Measurements from ENCODE around the gene LRFN2. TPM values are rescaled to one million over a fixed set of nuclear protein-coding genes. Genes with fewer than 3 reads are reported as not detected.

LRFN2 gene
- total RNA-seq, 1 donor from 2014 or later, result not detected

- DNase-seq (ENCODE audit: extremely low read depth, low read depth, low spot score), result no peak
Observed at GRCh38 chr6:40586369-40587201, 579 bp downstream of the LRFN2 start.

GRCh38 chr6:40585651-40586269 is 1.4 kb downstream of the LRFN2 start:
- DNase-seq (ENCODE audit: extremely low read depth, low read depth, low spot score), result no peak

GRCh38 chr6:40585223-40585622 is 1.9 kb downstream of the LRFN2 start:
- DNase-seq (ENCODE audit: extremely low read depth, low read depth, low spot score), result no peak

- no peak for DNase-seq (ENCODE audit: extremely low read depth, low read depth, low spot score)
Observed at GRCh38 chr6:40584741-40585140, 2.4 kb downstream of the LRFN2 start.

GRCh38 chr6:40583709-40584108 is 3.5 kb downstream of the LRFN2 start:
- no peak for DNase-seq (ENCODE audit: extremely low read depth, low read depth, low spot score)

- DNase-seq (ENCODE audit: extremely low read depth, low read depth, low spot score), result no peak
Observed at GRCh38 chr6:40582892-40583291, 4.3 kb downstream of the LRFN2 start.

DNA sequence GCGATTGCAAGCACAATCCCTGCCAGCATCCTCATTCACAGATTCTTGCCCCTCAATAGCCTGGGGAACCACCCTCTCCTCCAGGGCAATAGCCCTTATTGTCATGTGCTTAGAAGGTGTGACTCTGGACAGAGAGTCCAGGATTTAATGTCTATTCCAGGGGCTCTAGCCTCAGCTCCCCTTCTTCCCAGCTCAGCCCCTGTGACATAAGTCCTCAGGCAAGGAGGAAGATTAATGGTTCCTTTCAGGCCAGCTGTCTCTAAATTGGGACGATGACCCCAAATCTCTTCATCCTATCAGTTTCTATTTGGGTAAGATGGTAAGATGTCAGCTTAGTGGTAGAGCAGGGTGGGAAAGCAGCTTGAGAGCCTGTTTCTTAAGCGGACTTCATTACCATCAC is 8.1 kb downstream of the LRFN2 start:
- DNase-seq (ENCODE audit: extremely low read depth, low read depth, low spot score), result no peak

DNA sequence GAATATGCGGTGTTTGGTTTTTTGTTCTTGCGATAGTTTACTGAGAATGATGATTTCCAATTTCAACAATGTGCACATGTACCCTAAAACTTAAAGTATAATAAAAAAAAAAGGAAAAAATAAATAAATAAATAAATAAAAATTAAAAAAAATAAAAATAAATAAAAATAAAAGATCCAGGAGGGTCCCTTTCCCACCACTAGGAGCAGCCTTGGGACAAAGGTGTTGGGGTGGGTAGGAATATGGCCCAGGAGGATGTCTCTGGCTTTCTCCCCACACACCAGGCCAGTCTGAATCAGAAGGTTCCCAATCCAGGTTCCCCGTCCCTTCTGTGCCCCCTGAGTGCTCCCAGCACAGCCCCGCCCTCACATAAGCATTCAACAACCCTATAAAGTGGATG is 9.5 kb downstream of the LRFN2 start:
- no peak for DNase-seq (ENCODE audit: extremely low read depth, low read depth, low spot score)

- DNase-seq (ENCODE audit: extremely low read depth, low read depth, low spot score), result no peak
Observed at GRCh38 chr6:40573221-40573620, 13.9 kb downstream of the LRFN2 start.

- DNase-seq (ENCODE audit: extremely low read depth, low read depth, low spot score), result no peak
Observed at GRCh38 chr6:40569162-40569910, 17.8 kb downstream of the LRFN2 start.

GRCh38 chr6:40568062-40568708 is 19.0 kb downstream of the LRFN2 start:
- no peak for DNase-seq (ENCODE audit: extremely low read depth, low read depth, low spot score)

GRCh38 chr6:40563111-40563510 is 24.1 kb downstream of the LRFN2 start:
- DNase-seq (ENCODE audit: extremely low read depth, low read depth, low spot score), result no peak

DNA sequence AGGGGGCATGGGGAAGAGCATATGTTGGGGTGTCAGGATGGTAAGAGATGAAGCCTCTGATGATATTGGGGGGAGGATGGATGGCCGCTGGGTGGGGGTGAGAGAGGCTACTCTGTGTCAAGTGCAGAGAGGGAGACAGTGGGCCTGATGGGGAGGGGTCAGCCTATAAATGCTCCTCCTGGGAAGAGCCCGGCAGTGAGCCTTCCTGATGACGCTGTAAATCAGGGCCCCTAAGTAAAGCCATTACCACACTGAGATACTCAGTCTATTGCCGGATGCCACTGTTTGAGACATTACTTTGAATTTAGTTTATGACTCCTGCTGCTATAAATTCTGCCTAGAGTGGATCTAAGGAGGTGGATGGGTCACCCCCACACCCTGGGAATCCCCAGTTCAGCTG is 28.1 kb downstream of the LRFN2 start:
- no peak for DNase-seq (ENCODE audit: extremely low read depth, low read depth, low spot score)

GRCh38 chr6:40558102-40558501 is 29.1 kb downstream of the LRFN2 start:
- DNase-seq (ENCODE audit: extremely low read depth, low read depth, low spot score), result no peak

DNA sequence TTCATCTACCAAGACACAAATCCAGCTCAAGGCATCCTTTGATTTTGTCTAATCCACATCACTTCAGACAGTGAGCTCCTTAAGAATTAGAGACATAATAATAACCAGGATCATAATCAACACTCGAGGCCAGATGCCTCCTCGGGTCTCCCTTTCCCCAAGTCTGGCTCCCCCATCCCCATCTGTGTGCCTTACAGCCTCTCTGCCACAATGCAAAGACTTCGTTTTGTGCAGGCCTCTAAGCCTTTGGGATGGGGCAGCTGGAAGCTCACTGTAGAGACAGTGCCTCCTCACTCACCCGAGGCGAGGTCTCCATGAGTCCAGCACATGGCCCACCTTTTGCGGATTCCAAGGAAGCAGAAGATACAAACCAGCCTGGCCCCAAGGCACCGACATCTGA is 30.3 kb downstream of the LRFN2 start:
- no peak for DNase-seq (ENCODE audit: extremely low read depth, low read depth, low spot score)

DNA sequence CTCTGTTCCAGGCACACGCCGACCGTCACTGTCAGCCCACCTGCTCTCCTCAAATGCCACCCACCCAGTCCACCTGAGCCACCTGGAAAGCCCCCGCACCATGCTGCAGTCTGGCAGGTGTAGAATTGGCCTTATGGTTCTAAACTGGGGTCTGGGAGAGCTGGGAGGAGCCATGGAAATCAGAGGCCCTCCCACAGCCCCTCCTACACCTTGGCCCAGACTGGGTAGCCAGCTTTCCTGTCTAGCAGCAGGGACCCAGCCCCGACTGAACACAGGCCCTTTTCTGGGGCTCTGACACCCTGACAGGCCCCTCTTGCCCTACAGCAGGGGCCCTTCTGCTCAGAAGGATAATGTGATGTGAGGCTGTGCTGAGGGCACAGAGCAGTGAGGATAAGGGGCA is 31.1 kb downstream of the LRFN2 start:
- DNase-seq (ENCODE audit: extremely low read depth, low read depth, low spot score), result no peak

DNA sequence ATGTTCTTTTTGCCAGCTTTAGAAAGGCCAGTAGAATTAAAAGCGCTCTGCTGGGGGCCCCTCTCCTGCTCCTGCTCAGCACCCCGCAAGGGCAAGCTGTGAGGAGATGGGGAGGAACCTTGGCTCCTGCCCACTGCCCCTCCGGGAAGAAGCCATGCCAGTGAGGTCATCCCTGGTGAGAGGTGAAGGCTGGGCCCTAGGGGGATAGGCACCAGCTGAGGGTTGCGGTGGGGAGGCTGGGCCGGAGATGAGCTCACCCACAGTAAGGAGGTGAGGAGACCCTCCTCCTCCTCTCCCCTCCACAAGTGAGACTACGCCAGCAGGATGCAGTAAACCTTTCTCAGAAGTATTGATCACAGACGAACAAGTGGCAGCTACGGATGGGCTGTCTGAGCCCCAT is 32.1 kb downstream of the LRFN2 start:
- DNase-seq (ENCODE audit: extremely low read depth, low read depth, low spot score), result no peak

- no peak for DNase-seq (ENCODE audit: extremely low read depth, low read depth, low spot score)
Observed at GRCh38 chr6:40552941-40553340, 34.2 kb downstream of the LRFN2 start.

DNA sequence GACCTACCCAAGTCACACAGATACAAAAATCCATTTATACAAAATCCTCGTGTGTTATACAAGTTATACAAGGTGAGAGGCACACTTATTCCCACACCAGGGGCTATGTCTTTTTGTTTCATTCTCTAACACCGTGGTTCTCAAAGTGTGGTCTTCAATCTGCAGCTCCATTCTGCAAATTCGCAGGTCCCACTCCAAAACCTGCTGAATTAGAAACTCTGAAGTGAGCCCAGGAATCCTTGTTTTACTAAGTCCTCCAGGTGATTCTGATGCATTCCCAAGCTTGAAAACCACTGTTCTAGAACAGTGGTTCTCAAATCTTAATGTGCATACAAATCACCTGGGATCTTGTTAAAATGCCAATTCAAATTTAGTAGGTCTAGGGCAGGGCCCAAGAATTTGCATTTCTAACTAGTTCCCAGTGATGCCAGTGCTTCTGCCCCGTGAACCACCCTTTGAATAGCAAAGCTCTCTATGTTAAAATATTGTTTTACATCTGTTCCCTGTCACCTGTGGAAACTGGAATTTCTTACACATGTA is 35.1 kb downstream of the LRFN2 start:
- no peak for DNase-seq (ENCODE audit: extremely low read depth, low read depth, low spot score)

- no peak for DNase-seq (ENCODE audit: extremely low read depth, low read depth, low spot score)
Observed at GRCh38 chr6:40550202-40551101, 36.7 kb downstream of the LRFN2 start.
